GM23338 (cell line): ENCODE results near the gene RGL3.

Experiments
- CTCF ChIP-seq, 2 experiments: fragments of 200-600 bp in 1 of 2; sonication (generic) in 1 of 2; conservative IDR thresholded peaks; 2 replicates each; pipeline versions ENCODE4 v1.5.1 to v1.6.1; 2016 to 2017; ENCODE audit warnings: antibody characterized with exemption in 2 of 2, low read depth in 2 of 2, mild to moderate bottlenecking in 2 of 2, moderate library complexity in 1 of 2
- POLR2AphosphoS5 ChIP-seq: IDR thresholded peaks from 2 replicates; pipeline ENCODE4 v1.6.1; 2016; ENCODE audit warnings: antibody characterized with exemption, low read depth

GRCh38 chr19:11456659-11457058 is 37.5 kb upstream of the RGL3 start:
- TF ChIP-seq CTCF (conservative IDR thresholded peaks at IDR 0.05; ENCODE audit: low read depth in 2 of 2), result no peak
- TF ChIP-seq POLR2AphosphoS5, result no peak
